Caki2 (cell line): ENCODE data around the gene ZSCAN32. TPM values are rescaled to one million over a fixed set of nuclear protein-coding genes. Genes with fewer than 3 reads are reported as not detected.

Source experiments
- DNase-seq: peaks from one replicate; pipeline ENCODE4 v3.0.0-alpha.2; 2015; ENCODE audit warnings: low read depth
- in situ Hi-C: cut with HindIII; loops from 2 replicates; pipeline ENCODE4 v1.10.0; 2016; ENCODE audit warnings: low sequenced_read_pairs, low pct_unique_long_range_greater_than_20kb, mixed read lengths
- total RNA-seq: library from RNA; depleted of rRNA; stranded (reverse); fragments of >200 nt; shearing (Covaris generic); gene quantifications from 2 replicates; pipeline ENCODE4 v1.2.3, GENCODE V29; 2014; ENCODE audit warnings: low replicate concordance; rRNA removed

The ZSCAN32 gene
- total RNA-seq, result 19.6 and 23.3 TPM in 2 replicates

DNA sequence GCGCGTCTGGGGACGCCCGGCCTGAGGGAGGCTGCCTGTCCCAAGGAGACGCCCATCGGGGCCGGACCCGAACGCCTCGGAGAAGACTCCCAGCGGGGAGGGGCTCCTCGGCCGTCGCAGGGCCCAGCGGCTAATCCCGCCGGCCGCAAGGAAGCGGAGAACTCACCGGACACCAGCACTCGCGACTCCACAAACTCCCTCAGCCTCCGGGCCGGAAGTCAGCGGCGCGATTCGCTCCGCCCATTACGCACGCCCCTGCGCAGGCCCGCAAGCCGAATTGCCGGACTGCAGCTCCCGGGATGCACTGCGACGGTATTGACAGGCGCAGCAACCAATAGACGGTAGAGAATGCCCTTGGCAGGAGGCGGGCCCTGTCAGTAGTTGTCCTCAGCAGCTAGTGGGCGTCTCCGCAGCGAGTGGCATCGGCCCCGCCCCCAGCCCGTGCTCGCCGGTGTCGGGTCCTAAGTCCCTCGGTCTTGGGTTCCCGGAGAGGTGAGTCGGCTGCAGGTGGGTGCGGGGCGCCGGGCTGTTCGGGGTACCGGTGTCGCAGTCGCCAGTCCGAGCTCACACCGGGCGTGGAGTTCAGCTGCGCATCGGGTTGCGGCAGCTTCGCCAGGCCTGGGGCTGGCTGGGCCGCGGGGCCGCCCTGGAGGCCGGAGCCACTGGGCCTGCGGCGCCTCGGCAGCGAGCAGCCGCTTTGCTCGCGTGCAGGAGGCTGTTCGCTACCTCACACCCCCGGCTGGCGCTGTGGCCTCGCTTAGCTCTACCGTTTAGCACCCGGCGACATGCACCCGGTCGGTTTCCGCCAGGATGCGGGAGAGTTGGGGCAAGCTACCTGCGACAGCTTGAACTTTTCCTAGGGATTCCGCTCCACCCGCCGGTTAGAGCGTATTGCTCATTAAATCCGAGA lies at the start of gene ZSCAN32, which contains the start of gene ZNF174:
Gene ZSCAN32, minus strand, starts transcription at position 226 of the 910 bp plus-strand sequence. CDS start 3,447 bp downstream, outside the sequence.
Gene ZNF174, plus strand, starts transcription at position 437 of the 910 bp plus-strand sequence. CDS start 790 bp downstream, outside the sequence.
- in situ Hi-C loops, result no loop called here
- peak; percentile 100 for DNase-seq

DNA sequence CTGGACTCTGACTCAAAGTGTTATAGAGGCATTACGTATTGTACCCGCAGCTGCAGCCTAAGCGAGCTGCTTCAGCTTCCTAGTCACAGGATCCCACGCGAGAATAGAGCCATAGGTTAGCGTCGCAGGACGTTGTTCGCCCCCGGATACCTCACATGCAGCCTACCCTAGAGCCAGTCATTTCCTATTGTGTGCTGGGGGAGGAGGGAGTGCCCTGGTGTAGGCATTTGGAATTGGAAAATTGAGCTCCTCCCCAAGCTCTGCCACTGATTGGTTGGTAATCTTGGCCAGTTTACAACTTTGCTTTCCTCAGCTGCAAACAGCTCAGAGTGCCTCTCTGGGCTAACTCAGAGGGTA lies 43.2 kb upstream of the ZSCAN32 start:
- in situ Hi-C loops, result no loop called here
- DNase-seq, result peak; percentile 78

DNA sequence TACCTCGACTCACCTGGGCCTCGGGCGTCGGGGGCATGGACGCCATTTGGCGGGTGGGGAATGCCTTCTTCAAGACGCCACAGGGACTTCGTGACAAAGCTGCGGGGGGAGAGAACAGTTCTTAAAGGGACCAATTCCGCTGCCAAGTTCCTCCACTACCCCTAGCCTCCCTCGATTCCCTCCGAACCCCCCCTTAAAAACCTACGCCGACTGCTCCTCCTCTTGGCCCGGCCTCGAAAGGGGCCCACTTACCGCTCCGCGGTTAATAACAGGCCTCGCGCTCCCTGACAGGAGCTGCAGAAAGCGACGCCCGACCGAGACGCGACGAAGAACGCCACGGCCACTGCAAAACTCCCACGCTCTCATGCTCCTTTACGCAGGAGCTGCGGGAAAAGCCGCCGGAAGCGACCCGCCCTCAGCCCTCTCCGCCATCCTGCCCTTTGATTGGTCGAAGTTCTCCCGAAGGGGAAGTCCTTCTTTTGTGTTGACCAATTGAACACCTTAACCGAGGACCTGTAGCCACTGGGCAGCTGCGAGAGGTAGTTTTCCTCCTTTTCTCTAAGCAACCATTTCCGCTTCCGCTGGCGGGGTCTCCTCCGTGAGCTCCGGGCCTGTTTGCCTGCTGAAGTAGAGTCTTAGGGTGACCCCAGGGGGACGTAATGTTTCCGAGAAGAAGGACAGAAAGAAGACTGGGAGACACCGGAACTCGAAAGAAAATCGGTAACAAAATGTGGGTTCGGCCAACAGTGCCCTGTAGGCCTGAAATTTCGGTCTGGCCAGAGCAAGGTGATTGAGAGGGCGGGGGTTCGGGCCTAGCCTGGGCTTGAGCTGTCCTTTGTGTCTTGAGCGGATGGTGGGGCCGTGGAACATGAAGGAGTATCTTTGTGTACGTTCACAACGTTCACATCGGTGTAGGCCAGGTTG lies 42.6 kb upstream of the ZSCAN32 start, which contains the start of the genes NAA60 and ZNF597:
Gene NAA60, plus strand, starts transcription at position 573 of the 924 bp plus-strand sequence. CDS start 32,548 bp downstream, outside the sequence.
Gene ZNF597, minus strand, starts transcription at position 397 of the 924 bp plus-strand sequence. Its CDS starts 351 bp downstream, at position 46.
- in situ Hi-C loops, result no loop called here

DNA sequence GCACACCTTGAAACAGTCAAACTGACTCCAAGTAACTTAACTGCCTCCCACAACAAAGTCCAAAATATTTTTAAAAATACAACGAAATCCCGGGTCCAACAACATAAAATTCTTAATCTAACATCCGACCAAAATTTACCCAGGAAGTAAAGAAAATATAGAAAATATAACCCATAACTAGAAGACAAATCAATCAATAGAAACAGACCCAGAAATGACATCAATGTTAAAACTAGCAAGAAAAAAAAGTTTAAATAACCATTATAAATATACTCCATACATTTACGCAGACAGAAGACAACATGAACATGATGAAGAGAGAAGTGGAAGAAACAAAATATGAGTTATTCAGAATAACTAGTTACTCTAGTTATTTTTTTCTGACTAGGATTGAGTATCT lies 38.8 kb upstream of the ZSCAN32 start:
- in situ Hi-C loops, result no loop called here
- DNase-seq, result no peak

More for the DNA sequence above, 42.6 kb upstream of the ZSCAN32 start, which contains the start of the genes NAA60 and ZNF597:
- peak; percentile 96 for DNase-seq

DNA sequence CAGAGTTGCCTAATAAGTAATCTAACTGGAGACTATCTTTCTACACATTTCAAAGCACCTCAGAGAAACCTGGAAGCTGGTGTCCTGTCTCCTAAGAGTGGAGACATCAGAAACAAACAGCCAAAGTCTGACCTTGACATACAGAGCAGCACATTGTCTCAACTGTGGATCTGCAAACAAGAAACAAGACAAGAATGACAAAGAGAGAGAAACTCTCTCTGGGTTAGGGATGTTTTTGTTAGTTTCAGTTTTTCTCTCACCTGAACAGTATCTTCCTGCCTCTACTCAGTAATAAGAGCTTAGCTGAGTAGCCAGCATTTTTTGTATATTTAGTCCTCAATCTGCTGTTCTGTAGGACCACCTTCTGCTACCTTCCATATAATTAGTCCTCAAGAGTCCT lies 33.6 kb upstream of the ZSCAN32 start:
- in situ Hi-C loops, result no loop called here
- DNase-seq, result no peak

DNA sequence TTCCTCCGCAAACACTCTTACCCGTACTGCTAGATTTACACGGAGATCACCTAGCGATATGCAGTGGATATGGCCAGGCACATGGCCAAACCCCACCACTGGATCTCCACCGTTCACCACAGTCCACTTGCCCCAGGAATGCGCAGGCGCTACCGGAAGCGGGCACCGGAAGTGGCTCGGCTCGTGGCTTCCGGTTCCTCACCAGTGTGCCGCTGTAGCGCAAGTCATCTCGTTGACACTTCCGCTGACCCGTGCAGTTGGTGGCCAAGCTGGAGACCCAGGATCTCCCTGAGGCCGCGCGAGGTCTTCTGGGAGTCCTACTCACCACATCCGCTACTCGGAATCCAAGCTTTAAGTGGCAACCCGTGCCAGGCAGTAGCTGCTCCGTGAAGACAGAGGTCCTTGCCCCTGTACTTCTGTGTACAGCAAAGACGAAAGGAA lies 31.0 kb upstream of the ZSCAN32 start:
- in situ Hi-C loops, result no loop called here

DNA sequence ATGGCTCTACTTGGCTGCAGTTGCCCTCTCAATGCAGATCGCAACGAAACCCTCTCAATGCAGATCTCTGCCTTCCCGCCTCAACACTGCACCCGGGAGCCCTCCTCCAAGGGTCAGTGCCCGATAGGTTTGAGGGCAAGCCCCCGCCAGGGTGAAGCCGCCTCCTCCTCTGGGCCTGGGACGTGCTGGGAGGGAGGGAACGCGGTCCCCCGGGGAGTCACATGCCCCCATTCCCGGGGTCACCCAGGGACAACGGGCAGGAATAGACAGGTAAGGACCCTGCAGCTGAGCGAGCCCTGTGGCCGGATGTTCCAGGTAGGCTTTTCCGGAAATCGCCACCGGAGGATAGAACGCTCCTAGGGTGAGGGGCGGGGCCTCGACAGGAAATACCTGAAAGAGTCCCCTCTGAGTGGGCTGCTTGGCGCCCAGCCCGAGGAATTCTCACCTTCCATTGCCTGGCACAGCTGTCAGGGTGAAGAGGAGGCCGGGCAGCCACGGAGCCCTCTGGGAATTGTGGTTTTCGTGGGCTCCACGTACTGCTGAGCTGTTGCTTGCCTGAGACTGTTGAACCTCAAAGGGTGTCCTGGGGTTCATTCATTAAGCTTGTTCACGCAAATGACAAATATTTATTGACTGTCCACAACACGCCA lies 13.1 kb upstream of the ZSCAN32 start:
- in situ Hi-C loops, result no loop called here
- DNase-seq, result no peak

More for the DNA sequence above, 31.0 kb upstream of the ZSCAN32 start:
- DNase-seq, result peak; percentile 88

DNA sequence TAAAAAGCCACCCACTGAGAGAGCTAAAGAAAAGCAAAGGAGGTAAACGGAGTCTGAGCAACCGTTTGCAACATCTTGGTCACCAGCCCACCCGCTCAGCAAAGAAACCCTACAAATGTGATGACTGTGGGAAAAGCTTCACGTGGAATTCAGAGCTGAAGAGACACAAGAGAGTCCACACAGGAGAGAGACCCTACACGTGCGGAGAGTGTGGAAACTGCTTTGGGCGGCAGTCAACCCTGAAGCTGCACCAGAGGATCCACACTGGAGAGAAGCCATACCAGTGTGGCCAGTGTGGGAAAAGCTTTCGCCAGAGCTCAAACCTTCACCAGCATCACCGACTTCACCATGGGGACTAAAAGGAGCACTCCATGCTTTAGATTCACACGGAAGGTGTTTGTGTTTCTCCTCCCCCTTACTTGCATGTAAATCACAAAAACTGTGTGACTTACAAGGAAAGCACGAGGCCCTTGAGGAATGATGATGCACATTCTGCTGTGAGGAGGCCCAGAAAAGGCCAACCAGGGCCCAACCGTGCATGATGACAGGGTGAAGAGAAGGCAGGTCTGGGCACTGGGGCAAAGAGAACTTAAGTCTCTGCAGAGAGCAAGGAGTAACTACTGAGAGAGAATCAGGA lies 7.9 kb upstream of the ZSCAN32 start:
- in situ Hi-C loops, result no loop called here
- DNase-seq, result peak; percentile 22

DNA sequence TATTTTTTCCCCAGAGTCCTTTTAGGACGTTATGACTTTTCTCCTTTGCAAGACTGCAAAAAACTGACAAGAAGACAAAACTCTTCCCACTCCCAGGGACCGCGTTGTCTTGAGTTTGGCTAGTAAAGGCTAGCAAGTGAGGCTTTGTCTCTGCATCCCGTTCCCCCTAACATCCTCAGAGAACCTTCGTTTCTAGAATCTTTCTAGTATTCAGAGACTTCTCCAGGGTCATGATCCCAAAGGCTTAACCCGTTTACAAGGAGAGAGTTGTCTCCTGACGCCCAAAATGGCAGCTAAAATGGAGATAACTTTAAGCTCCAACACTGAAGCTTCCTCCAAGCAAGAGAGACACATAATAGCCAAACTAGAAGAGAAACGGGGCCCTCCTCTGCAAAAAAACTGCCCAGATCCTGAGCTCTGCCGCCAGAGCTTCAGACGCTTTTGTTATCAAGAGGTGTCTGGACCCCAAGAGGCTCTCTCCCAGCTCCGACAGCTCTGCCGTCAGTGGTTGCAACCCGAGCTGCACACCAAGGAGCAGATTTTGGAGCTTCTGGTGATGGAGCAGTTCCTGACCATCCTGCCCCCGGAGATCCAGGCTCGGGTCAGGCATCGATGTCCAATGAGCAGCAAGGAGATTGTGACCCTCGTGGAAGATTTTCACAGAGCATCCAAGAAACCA lies 1.1 kb upstream of the ZSCAN32 start:
- in situ Hi-C loops, result no loop called here

DNA sequence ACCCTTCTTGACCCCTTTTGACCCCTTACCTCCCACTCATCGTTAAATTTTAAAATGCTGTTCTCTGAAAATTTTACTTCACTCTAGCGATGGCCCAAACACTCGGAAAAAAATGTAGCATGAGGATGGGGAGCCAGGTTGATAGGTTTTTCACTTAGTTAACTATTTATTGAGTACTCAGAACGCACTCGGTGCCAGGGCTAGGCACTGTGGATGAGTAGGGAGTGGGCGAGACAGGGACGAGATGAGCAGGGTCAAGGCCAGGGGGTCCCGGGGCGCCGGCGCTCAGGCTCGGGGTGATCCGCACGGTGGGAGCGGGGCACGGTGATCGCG lies 392 bp downstream of the ZSCAN32 start:
- in situ Hi-C loops, result no loop called here
- no peak for DNase-seq

More for the DNA sequence above, 1.1 kb upstream of the ZSCAN32 start:
- peak; percentile 42 for DNase-seq

DNA sequence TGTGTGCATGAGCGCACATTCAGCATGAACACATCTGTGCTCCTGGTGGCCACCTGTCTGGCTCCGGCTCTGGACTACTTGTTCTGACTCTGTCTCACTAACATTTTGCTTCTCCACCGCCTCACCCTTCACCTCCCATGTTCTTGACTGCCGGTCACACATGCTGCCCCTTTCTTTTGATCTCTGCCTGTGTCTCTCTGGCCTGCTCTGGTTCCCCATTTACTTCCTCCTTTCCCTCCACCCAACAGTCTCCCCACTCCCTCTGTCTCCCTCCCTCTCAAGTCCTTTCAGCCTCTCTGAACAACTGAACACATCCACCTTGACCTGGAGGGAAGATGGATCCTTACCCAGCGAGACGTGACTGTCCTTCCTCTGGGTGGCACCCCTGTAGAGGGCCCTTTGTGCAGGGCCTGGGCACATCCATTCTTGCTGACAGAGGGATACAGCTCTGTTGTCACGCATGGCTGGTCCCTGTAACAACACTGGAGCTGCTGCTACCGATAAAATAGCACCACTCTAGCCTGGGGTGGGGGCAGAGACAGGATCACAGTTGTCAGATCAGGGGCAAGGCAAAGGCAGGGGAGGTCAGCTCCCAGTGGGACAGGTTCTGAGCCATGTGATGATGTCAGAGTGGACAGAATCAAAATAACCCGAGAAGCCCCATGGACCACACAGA lies 11.0 kb downstream of the ZSCAN32 start:
- in situ Hi-C loops, result no loop called here
- DNase-seq, result no peak

DNA sequence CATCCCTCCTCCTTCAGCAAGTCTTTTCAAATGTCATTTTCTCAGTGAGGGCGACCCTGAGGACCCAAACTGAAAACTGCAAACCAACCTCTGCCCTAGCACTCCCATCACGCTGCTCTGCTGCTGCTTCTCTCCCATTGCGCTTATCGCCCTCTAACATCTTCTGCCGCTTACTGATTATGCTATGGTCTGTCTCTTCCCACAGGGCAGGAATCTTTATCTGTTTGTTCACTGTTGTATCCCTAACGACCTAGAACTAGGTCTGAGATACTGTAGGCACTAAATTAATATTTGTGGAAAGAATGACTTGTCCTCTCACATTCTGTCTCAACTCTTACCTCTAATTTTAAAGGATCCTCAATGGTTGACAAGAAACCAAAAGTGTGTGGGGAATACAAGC lies 12.5 kb downstream of the ZSCAN32 start:
- DNase-seq, result no peak
- in situ Hi-C loops, result no loop called here

DNA sequence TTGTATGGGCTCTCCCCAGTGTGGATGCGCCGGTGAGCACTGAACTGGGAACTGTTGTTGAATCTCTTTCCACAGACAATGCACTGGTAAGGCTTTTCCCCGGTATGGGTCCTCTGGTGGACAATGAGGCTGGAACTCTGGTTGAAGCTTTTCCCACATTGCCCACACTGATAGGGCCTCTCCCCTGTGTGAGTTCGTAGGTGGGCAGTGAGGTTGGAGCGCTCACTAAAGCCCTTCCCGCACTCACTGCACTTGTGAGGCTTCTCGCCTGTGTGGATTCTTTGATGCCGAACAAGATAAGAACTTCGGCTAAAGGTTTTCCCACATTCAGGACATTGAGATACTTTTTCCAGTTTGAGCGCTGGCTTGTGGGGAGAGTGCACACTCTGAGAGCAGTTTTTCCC lies 17.8 kb downstream of the ZSCAN32 start:
- peak; percentile 33 for DNase-seq
- in situ Hi-C loops, result no loop called here

DNA sequence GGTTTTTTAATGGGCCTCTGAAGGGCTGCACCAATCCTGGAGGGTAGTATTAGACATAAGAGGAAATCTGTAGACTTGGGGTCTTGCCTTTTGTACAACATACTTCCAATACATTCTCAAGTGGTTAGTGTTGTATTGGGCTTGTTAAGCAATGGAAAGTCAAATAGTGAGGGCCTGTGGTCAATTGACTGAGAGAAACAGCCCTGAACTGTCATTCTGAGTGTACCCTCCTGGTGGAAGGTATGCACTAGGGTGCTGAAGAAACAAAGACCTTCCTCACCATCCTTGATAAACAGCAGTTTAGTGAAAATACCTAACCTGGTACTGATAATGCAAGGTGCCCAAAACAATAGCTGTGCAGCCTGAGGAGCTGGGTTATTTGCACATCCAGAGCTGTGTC lies 22.9 kb downstream of the ZSCAN32 start:
- DNase-seq, result no peak

DNA sequence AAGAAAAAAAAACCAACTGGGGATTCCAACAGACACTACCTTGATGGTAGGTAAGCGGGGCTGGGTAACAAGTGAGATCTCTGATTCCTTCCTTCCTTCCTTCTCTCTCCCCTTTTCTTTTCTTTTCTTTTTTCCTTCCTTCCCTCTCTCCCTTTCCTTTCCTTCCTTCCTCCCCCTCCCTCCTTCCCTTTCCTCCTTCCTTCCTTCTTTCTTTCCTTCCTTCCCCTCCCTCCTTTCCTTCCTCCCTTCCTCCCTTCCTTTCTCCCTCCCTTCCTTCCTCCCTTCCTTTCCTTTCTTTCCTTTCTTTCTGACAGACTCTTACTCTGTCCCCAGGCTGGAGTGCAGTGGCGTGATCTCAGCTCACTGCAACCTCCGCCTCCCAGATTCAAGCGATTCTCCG lies 25.1 kb downstream of the ZSCAN32 start:
- no peak for DNase-seq
- in situ Hi-C loops, result no loop called here

More for the DNA sequence above, 22.9 kb downstream of the ZSCAN32 start:
- in situ Hi-C loops, result no loop called here

DNA sequence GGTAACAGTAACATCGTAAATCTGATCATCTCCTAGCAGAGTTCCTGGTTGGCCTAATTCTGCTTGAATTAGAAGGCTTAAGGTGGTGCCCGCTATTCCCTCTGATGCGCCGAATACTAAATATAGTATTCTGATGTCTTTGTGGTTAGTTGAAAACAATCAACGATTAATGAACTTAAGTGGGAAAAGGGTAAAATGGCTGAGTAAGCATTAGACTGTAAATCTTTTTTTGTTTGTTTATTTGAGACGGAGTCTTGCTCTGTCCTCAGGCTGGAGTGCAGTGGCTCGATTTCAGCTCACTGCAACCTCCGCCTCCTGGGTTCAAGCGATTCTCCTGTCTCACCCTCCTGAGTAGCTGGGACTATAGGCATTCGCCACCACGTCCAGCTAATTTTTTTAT lies 31.7 kb downstream of the ZSCAN32 start:
- in situ Hi-C loops, result no loop called here
- DNase-seq, result no peak
